ENCODE results near the gene ARHGAP6.
"Not testable (repeated sequence)": the region's sequence is repeated elsewhere in the genome, so short reads cannot be mapped to it uniquely, and the experiment has no call there.

ARHGAP6 gene

GRCh38 chrX:11125060-11125459, 540.7 kb downstream of the ARHGAP6 start:
- H3K4me1 ChIP-seq (ENCODE audit: low read length) = no peaks in the 10 kb centered on the region
- H4K20me1 ChIP-seq (ENCODE audit: insufficient read depth, low read length) = no peaks in the 10 kb centered on the region
- no peaks in the 10 kb centered on the region for H3K9me2 ChIP-seq (replicated peaks; ENCODE audit: insufficient read depth, low read length)
- H3K4me2 ChIP-seq (ENCODE audit: low read depth, low read length) = no peak overlapping the region
- TF ChIP-seq EZH2 (optimal IDR thresholded peaks at IDR 0.05; ENCODE audit: low read depth, low read length) (no peak), CTCF (IDR thresholded peaks at IDR 0.05; ENCODE audit: low read length) (no peak), EZH2phosphoT487 (IDR thresholded peaks at IDR 0.05; ENCODE audit: low read length) (no peak)
- H3K36me3 ChIP-seq (replicated peaks; ENCODE audit: insufficient read depth, low read length) = no peaks in the 10 kb centered on the region; the same call in 1 of the 2 replicates
- no peak overlapping the region for H3K9ac ChIP-seq (ENCODE audit: low read length)
- no peaks in the 10 kb centered on the region for H3K27me3 ChIP-seq (replicated peaks; ENCODE audit: insufficient read depth, low read length)
- H2AFZ ChIP-seq (ENCODE audit: low read length) = no peak overlapping the region
- DNase-seq = no peak
- no peak overlapping the region for H3K27ac ChIP-seq (ENCODE audit: low read length)
- no peaks in the 10 kb centered on the region for H3F3A ChIP-seq (ENCODE audit: insufficient read depth, low read length)
- no peaks in the 10 kb centered on the region for H3K9me3 ChIP-seq (replicated peaks; ENCODE audit: insufficient read depth, low read length)
- H3K4me3 ChIP-seq (ENCODE audit: low read length) = no peak overlapping the region
- no peaks in the 10 kb centered on the region for H3K79me2 ChIP-seq (ENCODE audit: low read length)

DNA sequence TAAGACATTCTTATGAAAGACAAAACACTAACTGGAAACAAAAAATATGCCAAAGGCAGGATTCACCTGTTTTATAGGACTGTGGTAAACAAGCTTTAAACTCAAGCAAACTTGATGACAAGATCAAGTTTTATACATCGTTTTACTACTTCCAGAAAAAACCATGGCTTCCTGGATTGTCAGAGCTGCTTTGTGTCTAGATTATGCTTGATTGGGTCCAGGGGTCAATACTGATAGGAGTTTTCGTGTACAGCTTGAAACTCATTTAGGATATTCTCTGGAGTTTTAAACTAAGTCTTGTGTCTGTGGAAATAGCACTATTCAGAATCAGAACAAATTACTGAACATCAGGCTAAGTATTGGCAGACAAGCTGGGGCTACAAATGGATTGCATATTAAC, 541.6 kb downstream of the ARHGAP6 start:
- H3K9ac ChIP-seq (ENCODE audit: low read length) = no peak overlapping the region
- no peaks in the 10 kb centered on the region for H3K4me1 ChIP-seq (ENCODE audit: low read length)
- no peaks in the 10 kb centered on the region for H3K27me3 ChIP-seq (replicated peaks; ENCODE audit: insufficient read depth, low read length)

DNA sequence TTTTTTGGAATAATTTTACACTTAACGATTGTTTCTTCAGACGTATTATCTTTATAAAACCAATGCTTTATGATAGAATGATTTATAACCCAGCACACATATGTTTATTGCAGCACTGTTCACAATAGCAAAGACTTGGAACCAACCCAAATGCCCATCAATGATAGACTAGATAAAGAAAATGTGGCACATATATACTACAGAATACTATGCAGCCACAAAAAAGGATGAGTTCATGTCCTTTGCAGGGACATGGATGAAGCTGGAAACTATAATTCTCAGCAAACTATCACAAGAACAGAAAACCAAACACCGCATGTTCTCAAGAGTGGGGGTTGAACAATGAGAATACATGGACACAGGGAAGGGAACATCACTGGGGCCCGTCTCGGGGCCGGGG, 542.6 kb downstream of the ARHGAP6 start:
- H3K4me3 ChIP-seq (ENCODE audit: low read length); H3K36me3 ChIP-seq (replicated peaks; ENCODE audit: insufficient read depth, low read length); H4K20me1 ChIP-seq (ENCODE audit: insufficient read depth, low read length); H3K9me3 ChIP-seq (replicated peaks; ENCODE audit: insufficient read depth, low read length); H3K9ac ChIP-seq (ENCODE audit: low read length); H3K4me1 ChIP-seq (ENCODE audit: low read length); H2AFZ ChIP-seq (ENCODE audit: low read length); H3F3A ChIP-seq (ENCODE audit: insufficient read depth, low read length); H3K4me2 ChIP-seq (ENCODE audit: low read depth, low read length); H3K27ac ChIP-seq (ENCODE audit: low read length); H3K27me3 ChIP-seq (replicated peaks; ENCODE audit: insufficient read depth, low read length); DNase-seq; H3K9me2 ChIP-seq (replicated peaks; ENCODE audit: insufficient read depth, low read length): not testable (repeated sequence)
- H3K79me2 ChIP-seq (ENCODE audit: low read length) = peaks cover 10% of the 10 kb centered on the region; the same call in 1 of the 2 replicates

More for the DNA sequence above, 541.6 kb downstream of the ARHGAP6 start:
- no peaks in the 10 kb centered on the region for H3K9me3 ChIP-seq (replicated peaks; ENCODE audit: insufficient read depth, low read length)
- H3K4me3 ChIP-seq (ENCODE audit: low read length) = no peak overlapping the region
- no peaks in the 10 kb centered on the region for H3F3A ChIP-seq (ENCODE audit: insufficient read depth, low read length)
- TF ChIP-seq EZH2phosphoT487 (IDR thresholded peaks at IDR 0.05; ENCODE audit: low read length) (no peak), EZH2 (optimal IDR thresholded peaks at IDR 0.05; ENCODE audit: low read depth, low read length) (no peak), CTCF (IDR thresholded peaks at IDR 0.05; ENCODE audit: low read length) (no peak)
- H3K79me2 ChIP-seq (ENCODE audit: low read length) = 0 out of 2 replicates have a peak, but pooled peaks cover 3% of the 10 kb centered on the region
- no peaks in the 10 kb centered on the region for H3K9me2 ChIP-seq (replicated peaks; ENCODE audit: insufficient read depth, low read length)
- H3K4me2 ChIP-seq (ENCODE audit: low read depth, low read length) = no peak overlapping the region
- H2AFZ ChIP-seq (ENCODE audit: low read length) = no peak overlapping the region
- H3K36me3 ChIP-seq (replicated peaks; ENCODE audit: insufficient read depth, low read length) = no peaks in the 10 kb centered on the region; the same call in 1 of the 2 replicates
- H3K27ac ChIP-seq (ENCODE audit: low read length) = no peak overlapping the region
- no peaks in the 10 kb centered on the region for H4K20me1 ChIP-seq (ENCODE audit: insufficient read depth, low read length)
- DNase-seq = no peak

DNA sequence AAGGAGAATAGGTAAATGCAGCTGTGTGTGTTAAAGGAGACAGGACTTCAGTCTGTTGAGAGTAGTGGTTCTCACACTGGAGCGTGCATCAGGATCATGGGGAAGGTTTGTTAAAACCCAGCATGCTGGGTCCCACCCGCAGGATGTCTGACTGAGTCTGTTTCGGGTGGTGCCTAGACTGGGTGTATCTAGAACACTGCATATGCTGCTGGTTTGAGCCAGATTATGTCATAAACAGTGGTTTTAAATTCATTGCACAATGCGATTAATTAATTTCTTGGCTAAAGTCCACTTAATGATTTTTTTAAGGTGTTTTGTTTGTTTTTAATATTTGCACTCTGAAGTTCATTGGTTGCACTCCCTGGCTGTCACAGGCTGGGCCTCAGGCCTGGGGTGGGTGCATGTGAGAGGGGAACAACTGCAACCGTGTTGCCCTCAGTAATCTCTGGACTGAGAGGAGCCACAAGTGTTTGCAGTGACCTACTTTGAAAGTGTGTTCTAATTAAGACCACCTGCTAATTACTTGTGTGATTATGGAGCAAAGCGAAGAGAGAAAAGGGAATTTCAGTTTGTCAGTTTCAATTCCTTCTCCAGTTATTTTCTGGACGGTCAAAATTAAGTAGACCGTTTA, 546.3 kb downstream of the ARHGAP6 start:
- H2AFZ ChIP-seq (ENCODE audit: low read length) = no peak overlapping the region
- H4K20me1 ChIP-seq (ENCODE audit: insufficient read depth, low read length) = no peaks in the 10 kb centered on the region
- no peaks in the 10 kb centered on the region for H3K27me3 ChIP-seq (replicated peaks; ENCODE audit: insufficient read depth, low read length)
- no peak overlapping the region for H3K4me2 ChIP-seq (ENCODE audit: low read depth, low read length)
- TF ChIP-seq EZH2 (optimal IDR thresholded peaks at IDR 0.05; ENCODE audit: low read depth, low read length) = no peak
- TF ChIP-seq EZH2phosphoT487 (IDR thresholded peaks at IDR 0.05; ENCODE audit: low read length) = no peak
- TF ChIP-seq CTCF (IDR thresholded peaks at IDR 0.05; ENCODE audit: low read length) = no peak
- H3K36me3 ChIP-seq (replicated peaks; ENCODE audit: insufficient read depth, low read length) = no peaks in the 10 kb centered on the region; the same call in 1 of the 2 replicates
- H3K9me2 ChIP-seq (replicated peaks; ENCODE audit: insufficient read depth, low read length) = no peaks in the 10 kb centered on the region
- H3K4me1 ChIP-seq (ENCODE audit: low read length) = peaks cover 4% of the 10 kb centered on the region; the same call in 1 of the 2 replicates
- H3K79me2 ChIP-seq (ENCODE audit: low read length) = peaks cover 44% of the 10 kb centered on the region
- no peaks in the 10 kb centered on the region for H3F3A ChIP-seq (ENCODE audit: insufficient read depth, low read length)
- no peaks in the 10 kb centered on the region for H3K9me3 ChIP-seq (replicated peaks; ENCODE audit: insufficient read depth, low read length)
- H3K4me3 ChIP-seq (ENCODE audit: low read length) = no peak overlapping the region
- no peak overlapping the region for H3K27ac ChIP-seq (ENCODE audit: low read length)
- DNase-seq = no peak
- no peak overlapping the region for H3K9ac ChIP-seq (ENCODE audit: low read length)
